OCI-LY7 (cell line): ENCODE results near the gene PLEK2.

Source experiments
- CTCF ChIP-seq: fragments of 200-600 bp; sonication (generic); conservative IDR thresholded peaks from 2 replicates; pipeline ENCODE4 v1.5.1; 2014; ENCODE audit warnings: mild to moderate bottlenecking, antibody characterized with exemption, low read length, moderate library complexity, mixed read lengths
- EZH2phosphoT487 ChIP-seq: fragments of 200-600 bp; sonication (generic); IDR thresholded peaks from 2 replicates; pipeline ENCODE4 v1.6.1; 2018; ENCODE audit warnings: low read depth, borderline replicate concordance, mild to moderate bottlenecking, mixed run types, antibody characterized with exemption, low read length, moderate library complexity, mixed read lengths

DNA sequence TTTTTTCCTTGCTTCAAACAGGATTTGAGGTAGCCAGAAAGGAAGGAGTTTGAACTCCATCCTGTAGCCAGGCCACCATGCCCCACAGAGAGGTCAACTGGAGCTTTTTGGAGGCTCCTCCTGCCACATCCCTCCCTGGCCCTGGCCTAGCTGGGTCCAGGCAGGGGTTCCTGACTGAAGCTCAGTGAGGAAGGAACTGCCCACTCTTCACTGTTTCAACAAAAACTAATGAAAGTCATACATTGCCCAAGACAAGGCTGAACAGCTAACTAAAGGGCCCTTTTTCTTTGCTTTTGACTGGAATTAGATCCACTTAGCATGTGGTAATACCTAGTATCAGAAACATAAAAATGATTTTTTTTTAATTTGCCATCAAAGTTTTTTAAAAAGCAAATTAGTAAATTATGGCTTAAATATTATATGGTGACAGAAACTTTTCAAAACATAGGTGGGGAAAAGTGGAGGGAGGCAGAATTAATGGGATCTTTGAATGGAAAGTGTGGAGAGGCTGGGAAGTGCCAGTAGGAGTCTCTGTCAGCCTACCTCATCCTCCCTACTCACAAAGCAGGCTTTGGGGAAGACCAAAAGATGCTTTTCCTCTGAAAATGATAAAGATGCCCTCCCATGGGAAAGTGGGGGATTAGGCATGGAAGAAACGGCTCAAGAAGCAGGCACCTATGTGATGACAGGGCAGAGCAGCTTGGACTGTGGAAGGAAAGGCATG lies 22.0 kb downstream of the PLEK2 start:
- TF ChIP-seq CTCF (no peak), EZH2phosphoT487 (no peak)
